HG02798 (cell line): ENCODE data around the gene SCARB2.

Experiments used
- ATAC-seq: cut with Tn5 transposase; IDR thresholded peaks from one replicate; pipeline ENCODE4 v1.9.1; 2021; ENCODE audit warnings: mild to moderate bottlenecking; ENCODE audit not compliant: unreplicated experiment, poor library complexity

SCARB2 gene

GRCh38 chr4:76233083-76233482 is 19.5 kb upstream of the SCARB2 start:
- ATAC-seq = no peak

- ATAC-seq = no peak
Measured at GRCh38 chr4:76232681-76233080, 19.1 kb upstream of the SCARB2 start.

- no peak for ATAC-seq
Measured at GRCh38 chr4:76226418-76226817, 12.8 kb upstream of the SCARB2 start.

- no peak for ATAC-seq
Measured at GRCh38 chr4:76224171-76224570, 10.5 kb upstream of the SCARB2 start.

GRCh38 chr4:76219299-76220055 is 5.9 kb upstream of the SCARB2 start:
- ATAC-seq = no peak

GRCh38 chr4:76216975-76217814 is 3.6 kb upstream of the SCARB2 start:
- no peak for ATAC-seq

GRCh38 chr4:76216524-76216923 is 2.9 kb upstream of the SCARB2 start:
- no peak for ATAC-seq

- no peak for ATAC-seq
Measured at GRCh38 chr4:76215077-76215476, 1.5 kb upstream of the SCARB2 start.

- ATAC-seq = no peak
Measured at GRCh38 chr4:76214177-76214675, 602 bp upstream of the SCARB2 start.

- no peak for ATAC-seq
Measured at GRCh38 chr4:76212851-76213414, 691 bp downstream of the SCARB2 start.

- no peak for ATAC-seq
Measured at GRCh38 chr4:76211769-76212708, 1.6 kb downstream of the SCARB2 start.

- ATAC-seq = no peak
Measured at GRCh38 chr4:76210452-76210851, 3.2 kb downstream of the SCARB2 start.

GRCh38 chr4:76209881-76210280 is 3.7 kb downstream of the SCARB2 start:
- ATAC-seq = no peak

GRCh38 chr4:76208005-76208765 is 5.4 kb downstream of the SCARB2 start:
- ATAC-seq = no peak

GRCh38 chr4:76207549-76207948 is 6.1 kb downstream of the SCARB2 start:
- no peak for ATAC-seq

GRCh38 chr4:76206222-76206942 is 7.2 kb downstream of the SCARB2 start:
- ATAC-seq = no peak

- ATAC-seq = no peak
Measured at GRCh38 chr4:76205476-76205875, 8.1 kb downstream of the SCARB2 start.

GRCh38 chr4:76204936-76205335 is 8.7 kb downstream of the SCARB2 start:
- no peak for ATAC-seq

GRCh38 chr4:76203541-76203940 is 10.1 kb downstream of the SCARB2 start:
- no peak for ATAC-seq
